T-cell (primary cell): ENCODE data around the gene CNTN5. TPM values are rescaled to one million over a fixed set of nuclear protein-coding genes. Genes with fewer than 3 reads are reported as not detected.

ENCODE experiments used
- ATAC-seq, 4 experiments: fragments of 200-7000 bp in 3 of 4; fragments of 150-1000 bp in 1 of 4; cut with Tn5 transposase; replicated peaks in 1 of 4; 1 replicate in 3 of 4; 2 replicates in 1 of 4; pipeline ENCODE4 v1.10.0; 2021; ENCODE audit warnings: moderate library complexity in 3 of 4, mild to moderate bottlenecking in 2 of 4, moderate number of reproducible peaks in 1 of 4
- CTCF ChIA-PET, 2 donors: fragments of 300-600 bp; sonication (Branson Sonifier 250); formaldehyde crosslinking; loops; one replicate each; lab custom pipeline; 2022; ENCODE audit warnings: antibody characterized with exemption in 2 of 2; lab: Charles Lee
- POLR2A ChIA-PET, 2 donors: fragments of 300-600 bp; sonication (Branson Sonifier 250); formaldehyde crosslinking; loops; one replicate each; lab custom pipeline; 2022; ENCODE audit warnings: antibody characterized with exemption in 2 of 2; lab: Charles Lee
- DNase-seq, 35 experiments: peaks; one replicate each; pipeline versions ENCODE4 v3.0.0 to v3.0.0-alpha.2; 2013 to 2023
- H3K27ac ChIP-seq: one replicate; pipeline ENCODE4 v1.5.1; 2013; ENCODE audit warnings: low read length
- H3K27me3 ChIP-seq, 2 experiments: replicated peaks in 1 of 2; 1 replicate in 1 of 2; 2 replicates in 1 of 2; pipeline versions ENCODE4 v1.6.1 to v1.7.0; 2013; ENCODE audit warnings: low read length in 1 of 2, mixed read lengths in 1 of 2; ENCODE audit not compliant: control insufficient read depth in 2 of 2, insufficient read depth in 2 of 2; ENCODE audit errors: extremely low read depth in 1 of 2
- H3K36me3 ChIP-seq, 2 donors: 1 replicate in 1 of 2; 2 replicates in 1 of 2; pipeline versions ENCODE4 v1.6.1 to v1.7.0; 2013; ENCODE audit warnings: low read length in 1 of 2; ENCODE audit not compliant: control insufficient read depth in 2 of 2, insufficient read depth in 1 of 2; ENCODE audit errors: extremely low read depth in 1 of 2
- H3K4me1 ChIP-seq, 2 experiments: 1 replicate in 1 of 2; 2 replicates in 1 of 2; pipeline versions ENCODE4 v1.6.1 to v1.7.0; 2013; ENCODE audit warnings: low read length in 2 of 2, mixed read lengths in 1 of 2; ENCODE audit not compliant: insufficient read depth in 2 of 2, control insufficient read depth in 1 of 2; ENCODE audit errors: extremely low read depth in 1 of 2
- H3K4me3 ChIP-seq, 2 donors: 1 replicate in 1 of 2; 2 replicates in 1 of 2; pipeline versions ENCODE4 v1.5.1 to v1.7.0; 2013; ENCODE audit warnings: mild to moderate bottlenecking in 2 of 2, low read length in 1 of 2, moderate library complexity in 1 of 2; ENCODE audit not compliant: control insufficient read depth in 1 of 2; ENCODE audit errors: extremely low read depth in 1 of 2
- H3K9me3 ChIP-seq: 2 replicates; pipeline ENCODE4 v1.7.0; 2013
- H3K27ac Mint-ChIP-seq, 2 donors: one replicate each; pipeline ENCODE4 v1.8.0; 2020 to 2021; ENCODE audit warnings: mild to moderate bottlenecking in 2 of 2, mixed read lengths in 2 of 2
- H3K27me3 Mint-ChIP-seq, 2 donors: one replicate each; pipeline ENCODE4 v1.8.0; 2021 to 2022; ENCODE audit warnings: mixed read lengths in 2 of 2
- H3K36me3 Mint-ChIP-seq: one replicate; pipeline ENCODE4 v1.8.0; 2021; ENCODE audit warnings: mixed read lengths
- H3K4me1 Mint-ChIP-seq, 3 donors: one replicate each; pipeline ENCODE4 v1.8.0; 2020 to 2022; ENCODE audit warnings: mixed read lengths in 3 of 3, mild to moderate bottlenecking in 1 of 3
- H3K4me3 Mint-ChIP-seq, 3 donors: one replicate each; pipeline ENCODE4 v1.8.0; 2020 to 2022; ENCODE audit warnings: mild to moderate bottlenecking in 3 of 3, mixed read lengths in 3 of 3, moderate library complexity in 3 of 3
- H3K9me3 Mint-ChIP-seq, 3 donors: one replicate each; pipeline ENCODE4 v1.8.0; 2020 to 2022; ENCODE audit warnings: mixed read lengths in 3 of 3
- WGBS: methylation state at CpG from one replicate; pipeline ENCODE4 v1.1.5; 2013; ENCODE audit warnings: missing lambda C conversion rate; ENCODE audit not compliant: insufficient coverage; 5-methylcytosine and 5-hydroxymethylcytosine counted together
- total RNA-seq, 35 experiments: library from RNA in 6 of 35; stranded (reverse) in 6 of 35; fragments of 120-200 nt in 1 of 35; gene quantifications; one replicate each; pipeline versions ENCODE4 v1.2.1 to v1.2.4 and lab custom pipeline; 2013 to 2026

CNTN5 gene
- total RNA-seq, 5 donors from 2014 or later (not counting 1 experiment from before 2014, with no cell fraction given): not detected

GRCh38 chr11:99671808-99672409 is 651.2 kb downstream of the CNTN5 start:
- Histone ChIP-seq H3K4me1 (no peaks in the 10 kb centered on the region), H3K27ac (no peak overlapping the region), H3K27me3 (no peaks in the 10 kb centered on the region), H3K9me3 (no peaks in the 10 kb centered on the region), H3K4me3 (no peak overlapping the region), H3K36me3 (no peaks in the 10 kb centered on the region)
- no peaks in the 10 kb centered on the region for H3K4me1 Mint-ChIP-seq
- POLR2A ChIA-PET: no interaction called here
- ATAC-seq: no peak
- H3K4me3 Mint-ChIP-seq: no peak overlapping the region
- DNase-seq: no peak
- H3K27me3 Mint-ChIP-seq: no peaks in the 10 kb centered on the region
- H3K9me3 Mint-ChIP-seq: peaks cover 10 to 35% (median 27%) of the 10 kb centered on the region in 3 donors
- 89% methylated on average over 4 of the region's 8 CpGs for WGBS
- CTCF ChIA-PET: no interaction called here
- H3K27ac Mint-ChIP-seq: no peak overlapping the region
- no peaks in the 10 kb centered on the region for H3K36me3 Mint-ChIP-seq

GRCh38 chr11:99676292-99676691 is 655.5 kb downstream of the CNTN5 start:
- Histone ChIP-seq H3K36me3 (no peaks in the 10 kb centered on the region), H3K4me1 (no peaks in the 10 kb centered on the region), H3K9me3 (no peaks in the 10 kb centered on the region), H3K27me3 (no peaks in the 10 kb centered on the region), H3K27ac (no peak overlapping the region), H3K4me3 (no peak overlapping the region)
- peaks cover 6 to 28% (median 26%) of the 10 kb centered on the region in 3 donors for H3K9me3 Mint-ChIP-seq
- H3K27me3 Mint-ChIP-seq: no peaks in the 10 kb centered on the region
- CTCF ChIA-PET: no interaction called here
- no peaks in the 10 kb centered on the region for H3K36me3 Mint-ChIP-seq
- POLR2A ChIA-PET: no interaction called here
- DNase-seq: no peak
- H3K4me3 Mint-ChIP-seq: no peak overlapping the region
- no peak overlapping the region for H3K27ac Mint-ChIP-seq
- no peaks in the 10 kb centered on the region for H3K4me1 Mint-ChIP-seq
- no CpG with 5 or more reads among the region's 4 CpGs for WGBS
- no peak for ATAC-seq

DNA sequence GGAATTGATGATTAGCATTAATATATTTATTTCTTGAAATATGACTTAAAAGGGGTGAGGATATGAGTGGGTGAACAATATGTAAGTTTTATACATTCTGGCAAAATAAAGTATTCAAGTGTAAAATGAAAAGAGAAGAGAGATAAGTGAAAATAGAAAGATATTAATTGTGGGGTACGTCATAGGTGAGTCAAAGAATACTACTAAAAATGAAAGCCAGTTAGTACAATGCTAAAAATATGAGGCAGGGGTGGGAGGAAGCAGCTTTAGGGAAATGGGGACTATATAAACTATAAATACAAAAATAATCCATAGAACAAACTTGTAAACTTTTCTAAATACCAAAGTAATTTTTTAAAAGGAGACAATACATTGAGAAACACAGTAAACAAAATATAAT is 661.4 kb downstream of the CNTN5 start:
- H3K36me3 ChIP-seq: no peaks in the 10 kb centered on the region
- H3K9me3 ChIP-seq: no peaks in the 10 kb centered on the region
- Mint-ChIP-seq H3K4me3 (no peak overlapping the region), H3K9me3 (peaks cover 0 to 15% (median 6%) of the 10 kb centered on the region in 3 donors), H3K36me3 (no peaks in the 10 kb centered on the region), H3K27ac (no peak overlapping the region), H3K27me3 (no peaks in the 10 kb centered on the region), H3K4me1 (no peaks in the 10 kb centered on the region)
- H3K27ac ChIP-seq: no peak overlapping the region
- no peaks in the 10 kb centered on the region for H3K4me1 ChIP-seq
- ChIA-PET POLR2A (no interaction called here), CTCF (no interaction called here)
- no peak overlapping the region for H3K4me3 ChIP-seq
- no CpG with 5 or more reads among the region's 1 CpG for WGBS
- H3K27me3 ChIP-seq: no peaks in the 10 kb centered on the region
- ATAC-seq: no peak
- DNase-seq: no peak

- ATAC-seq: no peak
- Histone ChIP-seq H3K27me3 (no peaks in the 10 kb centered on the region), H3K4me3 (no peak overlapping the region), H3K27ac (no peak overlapping the region), H3K36me3 (no peaks in the 10 kb centered on the region), H3K9me3 (no peaks in the 10 kb centered on the region), H3K4me1 (no peaks in the 10 kb centered on the region)
- Mint-ChIP-seq H3K4me1 (no peaks in the 10 kb centered on the region), H3K9me3 (peaks cover 0 to 19% (median 6%) of the 10 kb centered on the region in 3 donors), H3K4me3 (no peak overlapping the region), H3K27ac (no peak overlapping the region), H3K27me3 (no peaks in the 10 kb centered on the region), H3K36me3 (no peaks in the 10 kb centered on the region)
- POLR2A ChIA-PET: no interaction called here
- no peak for DNase-seq
- no CpG with 5 or more reads among the region's 1 CpG for WGBS
- CTCF ChIA-PET: no interaction called here
Observed at GRCh38 chr11:99682646-99683045, 661.9 kb downstream of the CNTN5 start.

DNA sequence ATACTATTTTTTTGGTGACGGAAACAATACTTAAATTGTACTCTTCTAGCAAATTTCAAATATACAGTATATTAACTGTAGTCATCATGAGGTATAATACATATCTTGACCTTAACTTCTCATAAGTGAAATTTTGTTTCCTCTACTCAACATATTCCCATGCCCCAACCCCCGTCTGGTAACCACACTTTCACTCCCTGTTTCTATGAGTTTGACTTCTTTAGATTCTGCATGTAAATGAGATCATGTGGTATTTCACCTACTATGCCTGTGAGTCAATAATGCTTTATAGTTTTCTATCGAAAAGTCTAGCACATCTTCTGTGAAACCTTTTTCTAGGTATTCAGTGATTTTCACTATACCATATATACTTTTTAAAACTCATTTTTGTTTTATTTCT is 663.2 kb downstream of the CNTN5 start:
- no peak for DNase-seq
- no peak for ATAC-seq
- Histone ChIP-seq H3K9me3 (no peaks in the 10 kb centered on the region), H3K27me3 (no peaks in the 10 kb centered on the region), H3K36me3 (no peaks in the 10 kb centered on the region), H3K4me3 (no peak overlapping the region), H3K27ac (no peak overlapping the region), H3K4me1 (no peaks in the 10 kb centered on the region)
- Mint-ChIP-seq H3K36me3 (no peaks in the 10 kb centered on the region), H3K9me3 (peaks cover 0 to 25% (median 3%) of the 10 kb centered on the region in 3 donors), H3K4me1 (no peaks in the 10 kb centered on the region), H3K4me3 (no peak overlapping the region), H3K27me3 (no peaks in the 10 kb centered on the region), H3K27ac (no peak overlapping the region)
- POLR2A ChIA-PET: no interaction called here
- WGBS: no CpG with 5 or more reads among the region's 3 CpGs
- CTCF ChIA-PET: no interaction called here

DNA sequence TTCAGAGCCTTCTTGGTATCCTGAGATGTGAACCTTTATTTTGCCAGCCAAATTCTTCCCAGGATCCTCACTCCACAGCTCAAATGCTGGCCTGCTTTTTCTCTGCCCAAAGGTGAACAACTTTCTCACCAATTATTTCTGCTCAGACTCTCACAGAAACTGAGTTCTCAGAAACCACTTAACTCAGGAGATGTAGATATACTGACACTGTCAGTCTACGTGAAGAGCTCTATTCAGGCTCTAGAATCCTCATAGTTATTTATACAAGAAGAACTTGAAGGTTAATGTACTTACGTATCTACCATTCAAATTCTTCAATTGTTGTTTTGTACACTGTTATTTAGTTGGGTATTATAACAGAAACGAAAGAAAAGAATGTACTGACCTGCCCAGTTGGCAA is 666.1 kb downstream of the CNTN5 start:
- ATAC-seq: no peak
- ChIA-PET CTCF (no interaction called here), POLR2A (no interaction called here)
- H3K9me3 Mint-ChIP-seq: peaks cover 10 to 35% (median 20%) of the 10 kb centered on the region in 3 donors
- Histone ChIP-seq H3K9me3 (no peaks in the 10 kb centered on the region), H3K27me3 (no peaks in the 10 kb centered on the region), H3K4me3 (no peak overlapping the region), H3K27ac (no peak overlapping the region), H3K36me3 (no peaks in the 10 kb centered on the region), H3K4me1 (no peaks in the 10 kb centered on the region)
- H3K36me3 Mint-ChIP-seq: no peaks in the 10 kb centered on the region
- no CpG with 5 or more reads among the region's 3 CpGs for WGBS
- H3K4me1 Mint-ChIP-seq: no peaks in the 10 kb centered on the region
- H3K27me3 Mint-ChIP-seq: no peaks in the 10 kb centered on the region
- DNase-seq: no peak
- H3K27ac Mint-ChIP-seq: no peak overlapping the region
- H3K4me3 Mint-ChIP-seq: no peak overlapping the region

DNA sequence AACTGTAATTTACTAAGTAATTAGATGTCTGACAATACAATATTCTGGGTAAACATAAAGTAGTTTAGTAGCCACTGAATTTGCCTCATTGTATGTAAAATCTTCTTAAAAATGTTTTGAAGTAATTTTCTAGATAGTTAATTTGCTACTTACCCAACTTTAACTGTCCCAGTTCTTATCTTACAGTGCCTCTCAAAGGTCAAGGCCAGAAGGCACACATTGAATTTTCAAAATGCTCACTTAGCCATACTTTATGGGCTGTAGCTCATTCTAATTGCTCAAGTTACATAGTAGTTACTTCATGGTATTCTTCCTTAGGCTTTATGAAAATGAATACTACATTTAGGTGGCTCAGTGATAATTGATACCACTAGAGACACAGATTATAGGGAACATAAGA is 666.6 kb downstream of the CNTN5 start:
- POLR2A ChIA-PET: no interaction called here
- no peaks in the 10 kb centered on the region for H3K36me3 Mint-ChIP-seq
- no peaks in the 10 kb centered on the region for H3K4me1 Mint-ChIP-seq
- ATAC-seq: no peak
- H3K27ac Mint-ChIP-seq: no peak overlapping the region
- H3K27me3 ChIP-seq: no peaks in the 10 kb centered on the region
- H3K36me3 ChIP-seq: no peaks in the 10 kb centered on the region
- H3K4me3 ChIP-seq: no peak overlapping the region
- no peaks in the 10 kb centered on the region for H3K4me1 ChIP-seq
- H3K4me3 Mint-ChIP-seq: no peak overlapping the region
- no peak overlapping the region for H3K27ac ChIP-seq
- no peak for DNase-seq
- CTCF ChIA-PET: no interaction called here
- no peaks in the 10 kb centered on the region for H3K9me3 ChIP-seq
- peaks cover 14 to 39% (median 25%) of the 10 kb centered on the region in 3 donors for H3K9me3 Mint-ChIP-seq
- H3K27me3 Mint-ChIP-seq: no peaks in the 10 kb centered on the region
